SKM-1 (cell line): ENCODE data around the gene LIG4.
A peak's percentile ranks its signal among the peaks of the same experiment; 100 is the strongest.

Source experiments
- DNase-seq: peaks from one replicate; lab custom pipeline; 2025; ENCODE audit not compliant: unreplicated experiment; lab: John Stamatoyannopoulos, UW

The LIG4 gene

DNA sequence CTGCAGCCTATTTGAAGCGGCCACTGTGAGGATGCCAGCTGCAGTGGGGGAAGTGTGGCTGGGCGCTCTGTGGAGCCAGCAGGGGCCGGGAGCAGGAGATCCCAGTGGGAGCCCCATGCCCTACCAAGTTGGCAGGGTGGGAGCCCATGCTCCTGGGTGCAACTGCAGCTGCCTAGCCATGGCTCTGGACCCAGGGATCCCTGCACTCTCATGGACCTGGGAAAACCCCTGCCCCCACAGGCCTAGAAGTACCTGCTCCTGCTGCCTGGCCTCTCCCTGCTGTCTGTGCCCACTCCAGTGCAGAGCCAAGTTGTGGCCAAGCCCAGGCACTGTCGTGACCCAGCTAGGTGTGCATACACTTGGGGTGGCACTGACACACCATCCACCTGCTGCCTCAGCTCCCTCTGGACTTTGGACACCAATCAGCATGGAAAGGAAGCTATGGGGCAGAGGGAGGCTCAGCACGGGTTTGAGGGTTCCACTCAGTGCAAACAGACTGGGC is 20.9 kb downstream of the LIG4 start:
- DNase-seq = no peak

DNA sequence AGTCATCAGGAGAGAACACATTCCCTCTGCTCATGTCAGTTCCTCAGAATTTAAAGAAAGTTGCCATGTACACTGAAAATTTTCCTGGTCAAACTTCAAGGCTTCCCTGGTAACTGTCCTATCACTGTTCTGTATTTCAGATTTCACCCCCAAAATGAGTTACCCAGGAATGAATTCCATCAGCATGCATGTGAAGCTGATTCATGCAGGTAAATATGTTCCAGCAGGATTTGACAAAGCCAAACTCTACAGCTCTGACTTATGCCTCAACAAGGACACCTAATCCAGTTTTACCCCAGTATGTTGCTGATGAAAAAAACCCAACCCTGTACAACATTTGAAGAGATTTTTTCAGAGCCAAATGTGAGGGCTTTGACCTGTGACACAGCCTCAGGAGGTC is 21.5 kb downstream of the LIG4 start:
- no peak for DNase-seq

DNA sequence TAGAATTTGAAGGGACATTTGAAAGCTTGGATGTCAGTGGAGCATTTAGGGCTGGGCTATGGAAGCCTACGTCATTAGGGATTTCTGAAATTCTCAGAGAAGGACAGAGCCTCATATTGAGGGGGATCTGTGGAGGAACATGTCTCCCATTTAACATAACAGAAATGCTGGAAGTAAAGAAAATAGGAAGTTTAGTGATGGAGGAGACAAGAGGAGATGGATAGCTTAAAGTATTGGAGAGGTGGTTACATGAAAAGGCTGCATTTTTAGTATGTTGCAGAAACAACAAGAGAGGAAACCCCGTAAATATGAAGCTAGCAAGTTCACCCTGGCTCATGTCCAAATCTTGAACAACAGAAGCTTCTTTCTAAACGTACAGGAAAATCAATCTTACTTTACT is 24.4 kb downstream of the LIG4 start:
- no peak for DNase-seq

DNA sequence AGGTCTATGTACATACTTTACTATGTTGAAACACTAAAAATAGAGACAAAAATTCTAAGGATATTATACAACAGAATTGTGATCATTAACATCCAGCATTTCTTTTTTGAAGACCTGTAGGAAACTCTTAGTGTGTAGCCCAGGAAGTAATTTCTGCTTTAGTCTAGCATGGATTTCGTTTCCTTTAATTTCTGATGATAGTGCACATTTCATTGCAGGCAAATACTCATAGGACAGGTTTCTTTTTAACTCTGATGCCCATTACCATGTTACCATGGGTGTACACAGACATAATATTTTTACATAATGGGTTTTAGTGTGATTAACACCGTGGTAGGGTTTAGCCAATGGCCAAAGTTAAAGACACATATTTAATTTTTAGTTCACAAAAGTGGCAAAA is 27.1 kb downstream of the LIG4 start:
- no peak for DNase-seq

DNA sequence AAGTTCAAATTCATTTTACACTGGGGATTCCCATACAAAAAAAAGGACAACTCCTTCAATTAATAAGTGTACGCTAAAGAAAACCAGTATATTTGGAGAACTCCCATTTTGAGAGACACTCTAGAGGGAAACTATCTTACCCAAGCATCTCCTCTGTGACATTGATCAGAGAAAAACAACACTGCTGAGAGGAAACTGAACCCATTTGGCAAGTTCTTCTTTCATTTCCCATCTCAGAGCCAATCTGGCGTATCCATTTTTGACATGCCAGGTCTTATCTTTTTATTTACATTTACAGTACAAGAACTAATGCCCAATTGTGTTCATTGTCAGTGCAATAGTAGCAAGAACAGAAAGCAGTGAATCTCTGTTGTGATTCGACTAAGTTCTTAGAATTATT is 30.1 kb downstream of the LIG4 start:
- no peak for DNase-seq

DNA sequence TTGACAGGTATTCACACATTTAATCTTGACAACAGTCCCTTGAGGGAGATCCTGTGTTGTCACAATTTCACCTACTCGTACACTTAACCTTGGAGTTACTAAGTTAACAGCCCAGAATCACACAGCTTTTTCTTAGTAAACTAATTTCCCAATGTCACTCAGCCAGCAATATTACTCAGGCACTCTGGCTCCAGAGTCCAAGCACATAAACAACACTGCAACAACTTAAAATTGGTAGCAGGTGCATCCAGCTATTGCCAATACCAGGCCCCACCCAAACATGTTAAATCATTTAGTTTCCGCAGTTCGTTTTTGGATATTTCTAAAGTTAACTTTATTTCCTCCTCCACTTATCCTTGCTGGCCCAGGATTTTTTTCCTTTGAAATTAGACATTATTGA is 32.7 kb downstream of the LIG4 start:
- no peak for DNase-seq

DNA sequence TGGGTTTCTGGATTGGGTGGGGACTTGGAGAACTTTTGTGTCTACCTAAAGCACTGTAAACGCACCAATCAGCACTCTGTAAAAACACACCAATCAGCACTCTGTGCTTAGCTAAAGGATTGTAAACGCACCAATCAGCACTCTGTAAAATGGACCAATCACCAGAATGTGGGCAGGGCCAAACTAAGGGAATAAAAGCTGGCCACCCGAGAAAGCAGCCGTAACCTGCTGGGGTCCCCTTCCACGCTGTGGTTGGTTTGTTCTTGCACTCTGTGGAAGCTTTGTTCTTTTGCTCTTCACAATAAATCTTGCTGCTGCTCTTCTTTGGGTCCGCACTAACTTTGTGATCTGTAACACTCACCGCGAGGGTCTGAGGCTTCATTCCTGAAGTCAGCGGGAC is 37.3 kb downstream of the LIG4 start:
- no peak for DNase-seq

DNA sequence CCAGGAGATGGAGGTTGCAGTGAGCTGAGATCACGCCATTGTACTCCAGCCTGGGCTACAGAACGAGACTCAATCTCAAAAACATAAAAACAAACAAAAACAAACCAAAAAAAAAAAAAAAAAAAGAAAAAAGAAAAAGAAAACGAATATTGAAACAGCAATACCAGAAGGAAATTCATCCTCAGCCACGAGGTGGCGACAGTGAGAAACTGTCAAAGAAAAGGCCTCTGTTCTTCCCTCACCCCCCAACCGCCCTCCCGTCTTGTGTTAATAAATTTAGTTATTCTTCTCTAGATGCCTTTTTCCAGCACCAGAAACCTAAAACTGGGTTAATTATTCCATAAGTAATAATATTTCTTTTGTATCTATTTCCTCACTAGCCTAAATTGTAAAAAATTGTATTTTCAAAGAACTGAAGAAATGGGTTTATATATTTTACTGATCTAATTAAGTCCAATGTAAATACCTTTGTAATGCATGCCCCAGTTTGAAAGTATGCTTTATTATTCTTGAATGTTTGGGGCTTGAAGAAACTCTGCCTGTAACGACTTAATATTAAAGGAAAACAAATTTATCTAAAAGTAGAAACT is 38.6 kb downstream of the LIG4 start:
- DNase-seq = peak; percentile 4

DNA sequence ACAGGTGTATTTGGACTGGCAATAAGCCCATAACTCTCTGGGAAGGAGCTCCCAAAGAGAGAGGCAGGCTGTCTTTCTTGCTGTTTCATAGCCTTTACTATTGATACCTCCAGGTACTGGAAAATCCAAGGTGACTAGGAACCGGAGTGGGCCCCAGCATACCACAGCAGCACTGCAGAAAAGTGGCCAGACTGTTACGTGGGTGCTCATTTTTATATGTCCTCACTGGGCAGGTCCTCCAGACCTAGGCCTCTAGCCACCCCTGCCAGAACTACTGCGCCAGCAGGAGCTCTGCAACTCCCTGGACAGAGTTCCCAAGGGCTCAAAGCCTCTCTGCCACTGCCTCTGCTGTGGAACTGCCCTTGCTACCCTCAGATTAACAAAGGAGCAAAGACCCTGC is 46.4 kb downstream of the LIG4 start:
- DNase-seq = no peak

DNA sequence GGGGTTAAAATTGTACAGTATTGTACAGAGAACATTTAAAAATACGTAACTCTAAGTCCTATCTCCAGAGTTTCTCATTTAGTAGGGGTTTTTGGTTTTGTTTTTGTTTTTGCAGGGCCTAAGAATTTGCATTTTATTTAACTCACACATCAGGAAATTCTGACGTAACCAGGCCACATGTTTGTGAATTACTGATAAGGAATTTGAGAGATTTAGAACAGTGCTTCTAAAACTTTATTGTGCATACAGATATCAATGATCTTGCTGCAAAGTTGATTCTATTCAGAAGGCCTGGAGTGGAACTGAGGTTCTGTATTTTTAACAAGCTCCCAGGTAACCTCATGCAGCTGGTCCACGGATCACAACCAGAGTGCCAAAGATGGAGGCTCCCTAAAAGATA is 49.3 kb downstream of the LIG4 start:
- DNase-seq = no peak

DNA sequence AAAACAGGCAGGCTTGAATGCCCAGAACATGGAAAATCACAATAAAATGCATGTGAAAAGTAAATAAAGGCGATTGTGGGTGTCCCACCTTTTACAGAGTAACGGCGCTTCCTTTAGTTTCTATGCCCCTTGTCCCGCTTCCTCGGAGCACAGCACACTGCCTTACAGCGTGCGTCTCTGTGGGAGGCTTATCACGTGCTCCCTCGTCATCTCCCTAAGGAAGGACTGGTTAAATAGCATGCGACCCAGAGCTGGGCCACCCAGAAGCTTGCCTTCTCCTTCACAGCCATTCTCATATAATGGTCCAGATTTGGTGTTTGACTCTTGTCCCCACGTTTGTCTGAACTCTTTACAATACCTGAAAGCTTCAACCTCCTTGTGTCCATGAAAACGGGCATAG is 56.6 kb downstream of the LIG4 start:
- no peak for DNase-seq
